ENCODE measurements around the gene NEURL3.

The NEURL3 gene

GRCh38 chr2:96548558-96549465 lies 43.7 kb upstream of the NEURL3 start:
- Histone ChIP-seq H3K27ac (ENCODE audit: low read depth, low read length) (no peak overlapping the region), H3K4me2 (ENCODE audit: low read depth, low read length, poor library complexity, severe bottlenecking) (no peak overlapping the region), H4K20me1 (ENCODE audit: low read depth, low read length) (no peaks in the 10 kb centered on the region), H3K36me3 (ENCODE audit: low read length) (no peaks in the 10 kb centered on the region; the same call in 1 of the 2 replicates), H3K9ac (ENCODE audit: low read length) (no peak overlapping the region), H3K9me3 (ENCODE audit: insufficient read depth, low read length) (no peaks in the 10 kb centered on the region), H3K9me2 (replicated peaks; ENCODE audit: insufficient read depth, low read length) (no peaks in the 10 kb centered on the region), H3F3A (ENCODE audit: insufficient read depth) (no peaks in the 10 kb centered on the region), H2AFZ (ENCODE audit: low read depth, low read length, severe bottlenecking) (no peak overlapping the region), H3K27me3 (ENCODE audit: low read length) (no peaks in the 10 kb centered on the region), H3K79me2 (ENCODE audit: insufficient read depth, low read length) (no peaks in the 10 kb centered on the region), H3K4me3 (ENCODE audit: insufficient read depth, low read length, poor library complexity, severe bottlenecking) (no peak overlapping the region)
- no peak for TF ChIP-seq CTCF (IDR thresholded peaks at IDR 0.05; ENCODE audit: insufficient read depth, low read length, poor library complexity, severe bottlenecking)
- TF ChIP-seq EZH2phosphoT487 (conservative IDR thresholded peaks at IDR 0.05; ENCODE audit: low read length), result no peak

- Histone ChIP-seq H3K9ac (ENCODE audit: low read length) (no peak overlapping the region), H3K4me2 (ENCODE audit: low read depth, low read length, poor library complexity, severe bottlenecking) (no peak overlapping the region), H4K20me1 (ENCODE audit: low read depth, low read length) (no peaks in the 10 kb centered on the region), H3K27me3 (ENCODE audit: low read length) (no peaks in the 10 kb centered on the region), H3K79me2 (ENCODE audit: insufficient read depth, low read length) (no peaks in the 10 kb centered on the region), H3K9me2 (replicated peaks; ENCODE audit: insufficient read depth, low read length) (no peaks in the 10 kb centered on the region), H3K27ac (ENCODE audit: low read depth, low read length) (no peak overlapping the region), H3F3A (ENCODE audit: insufficient read depth) (no peaks in the 10 kb centered on the region), H3K4me3 (ENCODE audit: insufficient read depth, low read length, poor library complexity, severe bottlenecking) (no peak overlapping the region), H2AFZ (ENCODE audit: low read depth, low read length, severe bottlenecking) (no peak overlapping the region), H3K36me3 (ENCODE audit: low read length) (no peaks in the 10 kb centered on the region; the same call in 1 of the 2 replicates), H3K9me3 (ENCODE audit: insufficient read depth, low read length) (no peaks in the 10 kb centered on the region)
- TF ChIP-seq CTCF (IDR thresholded peaks at IDR 0.05; ENCODE audit: insufficient read depth, low read length, poor library complexity, severe bottlenecking), result no peak
- no peak for TF ChIP-seq EZH2phosphoT487 (conservative IDR thresholded peaks at IDR 0.05; ENCODE audit: low read length)
Measured at GRCh38 chr2:96547731-96548171, 42.6 kb upstream of the NEURL3 start.

- TF ChIP-seq EZH2phosphoT487 (conservative IDR thresholded peaks at IDR 0.05; ENCODE audit: low read length), result no peak
- no peak for TF ChIP-seq CTCF (IDR thresholded peaks at IDR 0.05; ENCODE audit: insufficient read depth, low read length, poor library complexity, severe bottlenecking)
- H3K79me2 ChIP-seq (ENCODE audit: insufficient read depth, low read length), result no peaks in the 10 kb centered on the region
- H3K27me3 ChIP-seq (ENCODE audit: low read length), result no peaks in the 10 kb centered on the region
- H3K4me2 ChIP-seq (ENCODE audit: low read depth, low read length, poor library complexity, severe bottlenecking), result no peak overlapping the region
- H3K4me3 ChIP-seq (ENCODE audit: insufficient read depth, low read length, poor library complexity, severe bottlenecking), result no peak overlapping the region
- H3K9me3 ChIP-seq (ENCODE audit: insufficient read depth, low read length), result no peaks in the 10 kb centered on the region
- H3F3A ChIP-seq (ENCODE audit: insufficient read depth), result no peaks in the 10 kb centered on the region
- no peak overlapping the region for H3K27ac ChIP-seq (ENCODE audit: low read depth, low read length)
- no peaks in the 10 kb centered on the region for H3K9me2 ChIP-seq (replicated peaks; ENCODE audit: insufficient read depth, low read length)
- H3K36me3 ChIP-seq (ENCODE audit: low read length), result no peaks in the 10 kb centered on the region; the same call in 1 of the 2 replicates
- H4K20me1 ChIP-seq (ENCODE audit: low read depth, low read length), result no peaks in the 10 kb centered on the region
- H3K9ac ChIP-seq (ENCODE audit: low read length), result no peak overlapping the region
- no peak overlapping the region for H2AFZ ChIP-seq (ENCODE audit: low read depth, low read length, severe bottlenecking)
Measured at GRCh38 chr2:96547203-96547641, 42.1 kb upstream of the NEURL3 start.

Measured in SU-DHL-6 (cell line).